ENCODE measurements around the gene SLC4A3. TPM values are rescaled to one million over a fixed set of nuclear protein-coding genes. Genes with fewer than 3 reads are reported as not detected.

SLC4A3 gene
- total and polyA plus RNA-seq, 2 of the 13 experiments (the other 11 are each of a cell fraction or from before 2014, with no cell fraction given) = 0.18 to 0.95 TPM

GRCh38 chr2:219611306-219611705 lies 16.1 kb upstream of the SLC4A3 start:
- H3K9ac ChIP-seq (ENCODE audit: insufficient read depth, low read depth, low read length) = no peak overlapping the region
- 92% methylated on average over 9 of the region's 9 CpGs for WGBS (ENCODE audit: low lambda C conversion rate)
- no peak overlapping the region for H3K4me3 ChIP-seq (replicated peaks in 1 of 3; ENCODE audit: insufficient read depth in 1 of 3, low read depth in 2 of 3, low read length in 3 of 3)
- no peaks in the 10 kb centered on the region for H3K79me2 ChIP-seq (ENCODE audit: insufficient read depth, low read length)
- ChIA-PET CTCF (ENCODE audit: low intra/inter-chr PET ratio, low total read pairs) (no interaction called here), POLR2A (no interaction called here)
- no peaks in the 10 kb centered on the region for H3K27me3 ChIP-seq (ENCODE audit: control insufficient read depth in 1 of 2, insufficient read depth in 2 of 2, low read length in 2 of 2)
- H3K27ac ChIP-seq (ENCODE audit: extremely low read length, insufficient read depth, low read length) = no peak overlapping the region
- no peak overlapping the region for H2AFZ ChIP-seq (ENCODE audit: low read length)
- no TSS peak for BruUV-seq (replicated peaks)
- no peaks in the 10 kb centered on the region for H3K4me1 ChIP-seq (ENCODE audit: insufficient read depth, low read length)
- no peak for TF ChIP-seq NR0B2 (CRISPR knock-in tag; IDR thresholded peaks at IDR 0.05)
- no peak for TF ChIP-seq ZFAT (CRISPR knock-in tag; conservative IDR thresholded peaks at IDR 0.05)
- no peak overlapping the region for H3K4me2 ChIP-seq (ENCODE audit: low read depth, low read length)
- H3K36me3 ChIP-seq (replicated peaks in 1 of 2; ENCODE audit: control insufficient read depth in 1 of 2, insufficient read depth in 2 of 2, low read length in 2 of 2) = peaks cover 12 to 40% of the 10 kb centered on the region in 2 experiments
- no peak for FAIRE-seq
- no peak for ATAC-seq
- in situ Hi-C loops (cut with HindIII; ENCODE audit: extremely low pct_ligation_motif_present, low pct_unique_long_range_greater_than_20kb) = no loop called here
- no peaks in the 10 kb centered on the region for H4K20me1 ChIP-seq (ENCODE audit: insufficient read depth, low read length)
- intact Hi-C loops (cut with micrococcal nuclease; ENCODE audit: unreplicated experiment) = no loop called here
- DNase-seq (ENCODE audit: low spot score) = no peak
- H3K9me3 ChIP-seq (ENCODE audit: low read length) = no peaks in the 10 kb centered on the region

- H3K4me1 ChIP-seq (ENCODE audit: insufficient read depth, low read length) = no peaks in the 10 kb centered on the region
- no peak for TF ChIP-seq CHD2 (IDR thresholded peaks at IDR 0.05; ENCODE audit: low read depth, low read length)
- TF ChIP-seq NR3C1 (CRISPR knock-in tag; IDR thresholded peaks at IDR 0.05) = no peak
- peak; percentile 73 for TF ChIP-seq CEBPB (IDR thresholded peaks at IDR 0.05; ENCODE audit: borderline replicate concordance, low read depth, low read length)
- H3K36me3 ChIP-seq (replicated peaks in 1 of 2; ENCODE audit: control insufficient read depth in 1 of 2, insufficient read depth in 2 of 2, low read length in 2 of 2) = peaks cover 10 to 33% of the 10 kb centered on the region in 2 experiments
- no TSS peak for BruUV-seq (replicated peaks)
- ChIA-PET CTCF (ENCODE audit: low intra/inter-chr PET ratio, low total read pairs) (no interaction called here), POLR2A (no interaction called here)
- no peak overlapping the region for H3K27ac ChIP-seq (ENCODE audit: extremely low read length, insufficient read depth, low read length)
- 70% methylated on average over 7 of the region's 12 CpGs for WGBS (ENCODE audit: low lambda C conversion rate)
- H3K9me3 ChIP-seq (ENCODE audit: low read length) = no peaks in the 10 kb centered on the region
- no peak for FAIRE-seq
- no peaks in the 10 kb centered on the region for H3K79me2 ChIP-seq (ENCODE audit: insufficient read depth, low read length)
- in situ Hi-C loops (cut with HindIII; ENCODE audit: extremely low pct_ligation_motif_present, low pct_unique_long_range_greater_than_20kb) = no loop called here
- H3K4me3 ChIP-seq (replicated peaks in 1 of 3; ENCODE audit: insufficient read depth in 1 of 3, low read depth in 2 of 3, low read length in 3 of 3) = no peak overlapping the region
- no peak overlapping the region for H2AFZ ChIP-seq (ENCODE audit: low read length)
- no peaks in the 10 kb centered on the region for H4K20me1 ChIP-seq (ENCODE audit: insufficient read depth, low read length)
- H3K4me2 ChIP-seq (ENCODE audit: low read depth, low read length) = no peak overlapping the region
- DNase-seq (ENCODE audit: low spot score) = no peak
- intact Hi-C loops (cut with micrococcal nuclease; ENCODE audit: unreplicated experiment) = no loop called here
- no peak for ATAC-seq
- no peaks in the 10 kb centered on the region for H3K27me3 ChIP-seq (ENCODE audit: control insufficient read depth in 1 of 2, insufficient read depth in 2 of 2, low read length in 2 of 2)
- H3K9ac ChIP-seq (ENCODE audit: insufficient read depth, low read depth, low read length) = no peak overlapping the region
Measured at GRCh38 chr2:219611866-219612576, 15.4 kb upstream of the SLC4A3 start.
